Articular chondrocyte of knee joint (primary cell): ENCODE data around the gene VWA1. TPM values are rescaled to one million over a fixed set of nuclear protein-coding genes. Genes with fewer than 3 reads are reported as not detected.

Source experiments
- total RNA-seq: library from RNA; depleted of rRNA; stranded (reverse); fragments of >200 nt; gene quantifications from 2 replicates; pipeline ENCODE4 v1.2.3, GENCODE V29; 2012

Gene VWA1
- 2.6 and 4.1 TPM in 2 replicates for total RNA-seq

DNA sequence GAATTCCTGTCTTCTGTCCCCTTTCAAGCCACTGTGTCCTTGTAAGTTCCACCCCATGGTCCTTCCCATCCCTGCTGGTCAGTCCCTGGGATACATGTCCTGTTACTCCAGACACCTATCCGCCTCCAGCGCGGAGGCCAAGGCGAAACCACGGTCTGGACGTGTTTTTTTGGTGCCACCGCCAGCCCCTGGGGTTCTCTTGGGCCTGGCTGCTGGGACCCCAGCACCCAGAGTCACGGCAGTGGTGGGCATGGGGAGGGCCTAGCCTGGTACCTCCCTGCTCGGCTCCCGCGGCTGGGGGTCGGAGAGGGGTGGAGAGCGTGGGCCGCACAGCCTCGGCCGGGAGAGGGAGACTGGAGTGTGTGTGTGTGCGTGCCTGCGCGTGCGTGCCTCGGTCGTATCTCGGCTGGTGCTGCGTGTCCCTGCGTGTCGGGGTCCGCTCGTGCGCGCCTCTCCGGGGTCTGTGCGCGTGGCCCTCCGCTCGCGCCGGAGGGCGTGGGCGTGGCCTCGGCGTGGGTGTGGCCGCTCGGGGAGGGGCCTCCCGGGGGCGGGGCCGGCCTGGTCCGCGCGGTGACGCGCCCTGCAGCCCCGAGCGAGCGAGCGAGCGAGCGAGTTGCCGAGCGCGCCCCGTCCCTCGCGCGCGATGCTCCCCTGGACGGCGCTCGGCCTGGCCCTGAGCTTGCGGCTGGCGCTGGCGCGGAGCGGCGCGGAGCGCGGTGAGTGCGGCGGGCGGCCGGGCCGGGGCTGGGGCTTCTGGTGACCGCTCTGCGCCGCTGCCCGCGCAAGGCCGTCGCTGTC, at the start of gene VWA1:
VWA1 (plus strand) TSS at position 585 of the 798 bp plus-strand sequence; CDS start at position 644, 59 bp downstream.

DNA sequence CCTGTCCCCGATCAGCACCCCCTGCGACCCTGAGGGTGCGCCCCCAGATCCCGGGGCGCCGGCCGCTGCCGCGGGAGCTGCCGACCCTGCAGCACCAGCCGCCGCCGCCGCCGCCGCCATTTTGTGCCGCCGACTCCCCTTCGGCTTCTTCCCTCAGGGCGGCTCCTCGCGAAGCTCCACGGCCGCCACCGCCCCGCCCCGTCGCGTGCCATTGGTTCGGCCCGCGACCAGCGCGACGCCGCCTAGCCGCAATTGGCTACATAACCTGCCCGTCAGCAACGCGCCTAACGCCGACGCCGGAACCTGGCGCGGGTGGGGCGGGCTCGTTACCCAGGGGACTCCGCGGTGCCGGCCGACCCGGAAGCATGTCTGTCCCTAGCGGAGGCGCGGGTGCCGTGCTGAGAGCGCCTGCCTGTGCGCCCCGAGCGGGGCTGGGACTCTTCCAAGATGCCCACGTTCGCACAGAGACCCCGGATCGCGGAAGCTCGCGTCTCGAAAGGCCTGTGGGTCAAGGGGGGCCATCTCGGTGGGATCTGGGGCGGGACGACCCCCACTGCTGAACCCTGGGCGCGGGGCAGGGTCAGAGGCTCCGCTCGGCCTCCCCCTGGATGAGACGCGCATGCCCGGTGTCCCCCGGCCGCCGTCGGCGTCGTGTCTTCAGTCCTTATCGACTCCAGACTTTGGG, 36.2 kb upstream of the VWA1 start, which contains the start of gene CCNL2:
CCNL2 (minus strand) TSS at position 149 of the 685 bp plus-strand sequence; CDS start at position 120, 29 bp downstream.

GRCh38 chr1:1406821-1407635, 28.5 kb upstream of the VWA1 start, which contains the start of gene MRPL20:
Gene MRPL20 (minus strand): TSS chr1:1407293. CDS start chr1:1407217, 76 bp downstream.

GRCh38 chr1:1421147-1421906, 14.2 kb upstream of the VWA1 start, which contains the start of gene ANKRD65:
Gene ANKRD65 (minus strand): TSS chr1:1421276. CDS start chr1:1421005, 271 bp downstream.

GRCh38 chr1:1449099-1449739, 13.7 kb downstream of the VWA1 start, which contains the start of gene ATAD3C:
Gene ATAD3C (plus strand): TSS chr1:1449689. CDS start chr1:1450684, 995 bp downstream.

GRCh38 chr1:1471389-1472052, 36.0 kb downstream of the VWA1 start, which contains the start of gene ATAD3B:
Gene ATAD3B (plus strand): TSS chr1:1471765. CDS start chr1:1471885, 120 bp downstream.

Other genes starting within 250 kb of the VWA1 start
- gene TNFRSF18, start 229.1 kb upstream of the VWA1 start, total RNA-seq: 0.32 and 0.39 TPM in 2 replicates
- 0.13 TPM in 1 of 2 replicates, not detected in the other for gene TNFRSF4, start 221.5 kb upstream of the VWA1 start, total RNA-seq
- 121 and 122 TPM in 2 replicates for gene SDF4, start 203.7 kb upstream of the VWA1 start, total RNA-seq
- gene B3GALT6, start 203.5 kb upstream of the VWA1 start, total RNA-seq: 16.3 and 18.9 TPM in 2 replicates
- 0.43 and 0.65 TPM in 2 replicates for gene C1QTNF12, start 189.0 kb upstream of the VWA1 start, total RNA-seq
- 26.9 and 30.3 TPM in 2 replicates for gene UBE2J2, start 161.8 kb upstream of the VWA1 start, total RNA-seq
- 0.76 and 0.78 TPM in 2 replicates for gene SCNN1D, start 155.3 kb upstream of the VWA1 start, total RNA-seq
- gene ACAP3, start 127.8 kb upstream of the VWA1 start, total RNA-seq: 19.2 and 24.7 TPM in 2 replicates
- gene PUSL1, start 127.1 kb upstream of the VWA1 start, total RNA-seq: 16.2 and 22.7 TPM in 2 replicates
- gene INTS11, start 111.0 kb upstream of the VWA1 start, total RNA-seq: 43.3 and 46.8 TPM in 2 replicates
- gene CPTP, start 110.9 kb upstream of the VWA1 start, total RNA-seq: 10.3 and 12.6 TPM in 2 replicates
- gene TAS1R3, start 104.4 kb upstream of the VWA1 start, total RNA-seq: under 0.01 and 0.22 TPM in 2 replicates
- 30.4 and 31.7 TPM in 2 replicates for gene DVL1, start 86.3 kb upstream of the VWA1 start, total RNA-seq
- gene MXRA8, start 77.1 kb upstream of the VWA1 start, total RNA-seq: 507 and 540 TPM in 2 replicates
- 60.2 and 63.8 TPM in 2 replicates for gene AURKAIP1, start 60.5 kb upstream of the VWA1 start, total RNA-seq
- 111 and 123 TPM in 2 replicates for gene CCNL2, start 36.4 kb upstream of the VWA1 start, total RNA-seq
- 96.8 and 105 TPM in 2 replicates for gene MRPL20, start 28.4 kb upstream of the VWA1 start, total RNA-seq
- 1.7 and 2.9 TPM in 2 replicates for gene ANKRD65, start 14.4 kb upstream of the VWA1 start, total RNA-seq
- gene ATAD3C, start 14.0 kb downstream of the VWA1 start, total RNA-seq: under 0.01 and 0.13 TPM in 2 replicates
- 5.4 and 8.6 TPM in 2 replicates for gene ATAD3B, start 36.1 kb downstream of the VWA1 start, total RNA-seq
- gene ATAD3A, start 76.5 kb downstream of the VWA1 start, total RNA-seq: 7.9 and 21.6 TPM in 2 replicates
- 2.2 and 3.2 TPM in 2 replicates for gene TMEM240, start 104.9 kb downstream of the VWA1 start, total RNA-seq
- gene SSU72, start 139.2 kb downstream of the VWA1 start, total RNA-seq: 54.5 TPM in 2 replicates
- 2.1 and 3.1 TPM in 2 replicates for gene FNDC10, start 164.4 kb downstream of the VWA1 start, total RNA-seq
- 35.7 and 37.9 TPM in 2 replicates for gene MIB2, start 179.8 kb downstream of the VWA1 start, total RNA-seq
- 0.52 TPM in 1 of 2 replicates, not detected in the other for gene MMP23B, start 196.5 kb downstream of the VWA1 start, total RNA-seq
- 8.2 and 8.5 TPM in 2 replicates for gene CDK11B, start 223.3 kb downstream of the VWA1 start, total RNA-seq